HL-60 (cell line): ENCODE results near the gene HNF4A.

Experiments used
- DNase-seq, 2 experiments: peaks; one replicate each; pipeline ENCODE4 v3.0.0-alpha.2; 2010 to 2020; ENCODE audit warnings: low read depth in 1 of 2, low spot score in 1 of 2
- H3K27ac ChIP-seq: fragments of 250-450 bp; sonication (Bioruptor Pico); replicated peaks from 2 replicates; pipeline ENCODE4 v1.5.1; 2020; ENCODE audit warnings: mild to moderate bottlenecking, moderate library complexity
- H3K27me3 ChIP-seq: fragments of 250-450 bp; sonication (Bioruptor Pico); 2 replicates; pipeline ENCODE4 v1.5.1; 2021; ENCODE audit warnings: mild to moderate bottlenecking, moderate library complexity; ENCODE audit not compliant: insufficient read depth, poor library complexity, severe bottlenecking
- H3K4me3 ChIP-seq: replicated peaks from 2 replicates; pipeline ENCODE4 v1.5.1; 2011; ENCODE audit warnings: mild to moderate bottlenecking, control low read depth, low read length; ENCODE audit not compliant: insufficient read depth
- GABPA ChIP-seq: IDR thresholded peaks from 2 replicates; pipeline ENCODE4 v1.6.1; 2012; ENCODE audit warnings: low read depth
- POLR2AphosphoS5 ChIP-seq: IDR thresholded peaks from 2 replicates; pipeline ENCODE4 v1.6.1; 2012; ENCODE audit warnings: low read depth
- SPI1 ChIP-seq: IDR thresholded peaks from 2 replicates; pipeline ENCODE4 v1.6.1; 2012; ENCODE audit warnings: low read depth, mild to moderate bottlenecking, borderline replicate concordance
- TF ChIP-seq, protein P1 (sequence below): IDR thresholded peaks from 2 replicates; pipeline ENCODE4 v1.6.1; 2012; ENCODE audit warnings: low read depth; ENCODE audit not compliant: insufficient replicate concordance
- TF ChIP-seq, protein P2 (sequence below): IDR thresholded peaks from one replicate; pipeline ENCODE4 v1.5.1; 2011; ENCODE audit warnings: low read length, control low read depth, inconsistent platforms; ENCODE audit not compliant: insufficient read depth

Gene HNF4A

DNA sequence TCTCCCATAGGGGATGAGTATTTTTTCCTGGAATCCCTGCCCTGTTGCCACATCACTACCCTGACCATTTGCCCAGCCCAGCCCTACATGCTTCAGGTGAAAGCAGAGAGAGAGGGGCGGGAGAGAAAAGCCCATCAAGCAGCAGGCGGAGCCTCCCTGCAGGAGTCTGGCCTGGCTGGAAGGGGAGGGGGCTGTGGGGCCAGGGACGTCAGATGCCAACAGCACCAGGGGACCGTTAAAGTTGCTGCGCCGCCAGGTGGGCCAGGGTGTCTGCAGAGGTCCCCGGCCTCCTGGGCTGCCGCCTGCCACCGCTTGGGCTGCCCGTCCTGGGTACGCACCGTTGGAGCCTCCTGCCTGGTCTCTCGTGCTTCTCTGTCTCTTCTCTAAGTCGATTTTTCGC is 19.4 kb upstream of the HNF4A start:
- no peak overlapping the region for H3K4me3 ChIP-seq
- no peaks in the 10 kb centered on the region for H3K27me3 ChIP-seq
- TF ChIP-seq POLR2AphosphoS5 = no peak
- no peak overlapping the region for H3K27ac ChIP-seq
- DNase-seq = no peak

DNA sequence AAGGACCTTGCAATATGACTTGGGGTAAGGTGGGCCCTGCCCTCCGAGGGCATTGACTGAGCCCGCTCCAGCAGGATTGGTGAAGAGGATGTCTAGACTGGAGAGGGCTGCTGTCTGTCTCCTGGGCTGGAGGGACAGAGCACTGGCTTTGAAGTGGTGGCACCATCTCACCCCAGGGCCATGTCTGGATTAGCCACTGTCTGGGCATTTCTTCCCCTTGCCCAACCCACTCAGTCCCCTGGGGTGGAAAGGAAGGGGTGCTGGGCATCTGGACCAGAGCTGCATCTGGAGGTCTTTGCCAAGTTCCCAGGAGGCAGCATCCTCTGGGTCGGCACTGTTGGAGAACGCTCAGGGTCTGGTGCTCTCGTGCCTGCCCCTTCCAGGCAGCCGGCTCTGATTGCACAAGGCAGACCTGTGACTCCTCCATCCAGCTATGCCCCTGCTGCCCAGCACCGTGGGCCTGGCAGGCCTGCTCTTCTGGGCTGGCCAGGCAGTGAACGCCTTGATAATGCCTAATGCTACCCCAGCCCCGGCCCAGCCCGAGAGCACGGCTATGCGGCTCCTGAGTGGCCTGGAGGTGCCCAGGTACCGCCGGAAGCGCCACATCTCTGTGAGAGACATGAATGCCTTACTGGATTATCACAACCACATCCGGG is 18.6 kb upstream of the HNF4A start, which contains the start of gene R3HDML:
TSS of gene R3HDML (plus strand) at position 319 of the 656 bp plus-strand sequence. CDS start at position 434, 115 bp downstream.
- Histone ChIP-seq H3K27me3 (no peaks in the 10 kb centered on the region), H3K27ac (no peak within 1 kb of the TSS), H3K4me3 (no peak within 1 kb of the TSS)
- DNase-seq = no peak
- no peak for TF ChIP-seq POLR2AphosphoS5
- no peak for TF ChIP-seq SPI1
- TF ChIP-seq, protein P1, sequence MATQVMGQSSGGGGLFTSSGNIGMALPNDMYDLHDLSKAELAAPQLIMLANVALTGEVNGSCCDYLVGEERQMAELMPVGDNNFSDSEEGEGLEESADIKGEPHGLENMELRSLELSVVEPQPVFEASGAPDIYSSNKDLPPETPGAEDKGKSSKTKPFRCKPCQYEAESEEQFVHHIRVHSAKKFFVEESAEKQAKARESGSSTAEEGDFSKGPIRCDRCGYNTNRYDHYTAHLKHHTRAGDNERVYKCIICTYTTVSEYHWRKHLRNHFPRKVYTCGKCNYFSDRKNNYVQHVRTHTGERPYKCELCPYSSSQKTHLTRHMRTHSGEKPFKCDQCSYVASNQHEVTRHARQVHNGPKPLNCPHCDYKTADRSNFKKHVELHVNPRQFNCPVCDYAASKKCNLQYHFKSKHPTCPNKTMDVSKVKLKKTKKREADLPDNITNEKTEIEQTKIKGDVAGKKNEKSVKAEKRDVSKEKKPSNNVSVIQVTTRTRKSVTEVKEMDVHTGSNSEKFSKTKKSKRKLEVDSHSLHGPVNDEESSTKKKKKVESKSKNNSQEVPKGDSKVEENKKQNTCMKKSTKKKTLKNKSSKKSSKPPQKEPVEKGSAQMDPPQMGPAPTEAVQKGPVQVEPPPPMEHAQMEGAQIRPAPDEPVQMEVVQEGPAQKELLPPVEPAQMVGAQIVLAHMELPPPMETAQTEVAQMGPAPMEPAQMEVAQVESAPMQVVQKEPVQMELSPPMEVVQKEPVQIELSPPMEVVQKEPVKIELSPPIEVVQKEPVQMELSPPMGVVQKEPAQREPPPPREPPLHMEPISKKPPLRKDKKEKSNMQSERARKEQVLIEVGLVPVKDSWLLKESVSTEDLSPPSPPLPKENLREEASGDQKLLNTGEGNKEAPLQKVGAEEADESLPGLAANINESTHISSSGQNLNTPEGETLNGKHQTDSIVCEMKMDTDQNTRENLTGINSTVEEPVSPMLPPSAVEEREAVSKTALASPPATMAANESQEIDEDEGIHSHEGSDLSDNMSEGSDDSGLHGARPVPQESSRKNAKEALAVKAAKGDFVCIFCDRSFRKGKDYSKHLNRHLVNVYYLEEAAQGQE = no peak

DNA sequence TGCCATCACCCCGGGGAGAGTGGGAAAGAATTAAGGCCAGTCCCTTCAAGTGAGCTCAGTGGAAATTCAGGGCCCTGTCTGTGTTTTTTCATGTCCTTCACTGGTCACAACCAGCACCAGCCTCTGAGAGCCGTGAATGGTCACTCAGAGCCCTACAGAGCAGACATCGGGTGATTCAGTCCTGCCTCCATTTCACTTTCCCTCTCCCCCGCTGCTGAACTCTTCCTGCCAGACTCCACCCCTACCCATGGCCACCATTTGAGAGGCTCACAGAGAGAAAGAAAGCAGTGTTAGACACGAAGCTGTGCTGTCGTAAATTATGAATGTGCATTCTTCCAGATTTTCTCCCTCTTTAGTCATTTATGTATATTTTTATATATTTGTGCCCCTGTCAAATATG is 13.3 kb upstream of the HNF4A start:
- no peak overlapping the region for H3K4me3 ChIP-seq
- H3K27ac ChIP-seq = no peak overlapping the region
- DNase-seq = no peak
- no peaks in the 10 kb centered on the region for H3K27me3 ChIP-seq
- TF ChIP-seq, protein P2, sequence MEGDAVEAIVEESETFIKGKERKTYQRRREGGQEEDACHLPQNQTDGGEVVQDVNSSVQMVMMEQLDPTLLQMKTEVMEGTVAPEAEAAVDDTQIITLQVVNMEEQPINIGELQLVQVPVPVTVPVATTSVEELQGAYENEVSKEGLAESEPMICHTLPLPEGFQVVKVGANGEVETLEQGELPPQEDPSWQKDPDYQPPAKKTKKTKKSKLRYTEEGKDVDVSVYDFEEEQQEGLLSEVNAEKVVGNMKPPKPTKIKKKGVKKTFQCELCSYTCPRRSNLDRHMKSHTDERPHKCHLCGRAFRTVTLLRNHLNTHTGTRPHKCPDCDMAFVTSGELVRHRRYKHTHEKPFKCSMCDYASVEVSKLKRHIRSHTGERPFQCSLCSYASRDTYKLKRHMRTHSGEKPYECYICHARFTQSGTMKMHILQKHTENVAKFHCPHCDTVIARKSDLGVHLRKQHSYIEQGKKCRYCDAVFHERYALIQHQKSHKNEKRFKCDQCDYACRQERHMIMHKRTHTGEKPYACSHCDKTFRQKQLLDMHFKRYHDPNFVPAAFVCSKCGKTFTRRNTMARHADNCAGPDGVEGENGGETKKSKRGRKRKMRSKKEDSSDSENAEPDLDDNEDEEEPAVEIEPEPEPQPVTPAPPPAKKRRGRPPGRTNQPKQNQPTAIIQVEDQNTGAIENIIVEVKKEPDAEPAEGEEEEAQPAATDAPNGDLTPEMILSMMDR = no peak
- TF ChIP-seq, protein P1 = no peak
- TF ChIP-seq SPI1 (no peak), GABPA (no peak), POLR2AphosphoS5 (no peak)

DNA sequence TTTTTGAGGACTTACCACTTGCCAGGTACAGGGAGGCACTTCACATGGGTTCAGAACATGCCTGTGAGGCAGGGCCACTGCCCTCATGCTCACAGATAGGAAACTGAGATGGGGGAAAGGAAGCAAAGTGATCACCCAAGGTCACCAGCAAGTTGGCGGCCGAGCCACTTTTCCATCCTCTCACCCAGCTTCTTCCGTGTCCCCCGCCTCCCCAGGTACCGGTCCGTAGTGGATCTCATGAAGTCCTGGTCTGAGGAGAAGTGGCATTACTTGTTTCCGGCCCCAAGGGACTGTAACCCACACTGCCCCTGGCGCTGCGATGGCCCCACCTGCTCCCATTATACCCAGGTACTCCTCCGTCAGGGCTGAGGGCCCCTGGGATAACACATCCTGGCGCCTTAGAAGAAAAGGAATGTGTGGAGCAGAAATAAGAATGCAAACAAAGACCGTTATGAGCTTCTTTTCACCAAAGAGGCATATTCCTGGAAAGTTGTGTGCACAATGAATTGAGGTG is 12.3 kb upstream of the HNF4A start:
- Histone ChIP-seq H3K4me3 (no peak overlapping the region), H3K27ac (no peak overlapping the region), H3K27me3 (no peaks in the 10 kb centered on the region)
- TF ChIP-seq, protein P1 = no peak
- TF ChIP-seq GABPA (no peak), SPI1 (no peak), POLR2AphosphoS5 (no peak)
- TF ChIP-seq, protein P2 = no peak
- DNase-seq = no peak
